Measurements from ENCODE around the gene RGL4. TPM values are rescaled to one million over a fixed set of nuclear protein-coding genes. Genes with fewer than 3 reads are reported as not detected.

Gene RGL4
- total and polyA plus RNA-seq, 2 of the 13 experiments (the other 11 are each of a cell fraction or from before 2014, with no cell fraction given) = not detected

- Histone ChIP-seq H3K79me2 (ENCODE audit: insufficient read depth, low read length) (peaks cover 22% of the 10 kb centered on the region), H3K36me3 (replicated peaks in 1 of 2; ENCODE audit: control insufficient read depth in 1 of 2, insufficient read depth in 2 of 2, low read length in 2 of 2) (peaks cover 25 to 96% of the 10 kb centered on the region in 2 experiments), H2AFZ (ENCODE audit: low read length) (no peak overlapping the region), H3K4me1 (ENCODE audit: insufficient read depth, low read length) (peaks cover 17% of the 10 kb centered on the region), H3K4me3 (replicated peaks in 1 of 3; ENCODE audit: insufficient read depth in 1 of 3, low read depth in 2 of 3, low read length in 3 of 3) (no peak overlapping the region), H3K27ac (ENCODE audit: extremely low read length, insufficient read depth, low read length) (no peak overlapping the region), H3K9me3 (ENCODE audit: low read length) (no peaks in the 10 kb centered on the region), H3K9ac (ENCODE audit: insufficient read depth, low read depth, low read length) (no peak overlapping the region), H3K4me2 (ENCODE audit: low read depth, low read length) (no peak overlapping the region), H3K27me3 (ENCODE audit: control insufficient read depth in 1 of 2, insufficient read depth in 2 of 2, low read length in 2 of 2) (no peaks in the 10 kb centered on the region), H4K20me1 (ENCODE audit: insufficient read depth, low read length) (no peaks in the 10 kb centered on the region)
- ATAC-seq = no peak
- intact Hi-C loops (cut with micrococcal nuclease; ENCODE audit: unreplicated experiment) = no loop called here
- in situ Hi-C loops (cut with HindIII; ENCODE audit: extremely low pct_ligation_motif_present, low pct_unique_long_range_greater_than_20kb) = no loop called here
- CTCF ChIA-PET (ENCODE audit: low intra/inter-chr PET ratio, low total read pairs) = no interaction called here
- DNase-seq (ENCODE audit: low spot score) = no peak
- no TSS peak for BruUV-seq (replicated peaks)
- FAIRE-seq = no peak
- 98% methylated on average over 3 of the region's 3 CpGs for WGBS (ENCODE audit: low lambda C conversion rate)
- no peak for TF ChIP-seq MXI1 (IDR thresholded peaks at IDR 0.05; ENCODE audit: borderline replicate concordance, low read depth, low read length)
- no peak for TF ChIP-seq BRF2 (CRISPR knock-in tag; IDR thresholded peaks at IDR 0.05)
- no peak for TF ChIP-seq SP2 (CRISPR knock-in tag; IDR thresholded peaks at IDR 0.05)
- TF ChIP-seq ZSCAN22 (CRISPR knock-in tag; IDR thresholded peaks at IDR 0.05) = no peak
- TF ChIP-seq FOXC1 (CRISPR knock-in tag; IDR thresholded peaks at IDR 0.05; ENCODE audit: borderline replicate concordance) = no peak
- TF ChIP-seq RBAK (CRISPR knock-in tag; IDR thresholded peaks at IDR 0.05) = no peak
- no peak for TF ChIP-seq PAWR (CRISPR knock-in tag; IDR thresholded peaks at IDR 0.05; ENCODE audit: borderline replicate concordance)
- no peak for TF ChIP-seq ESRRA (CRISPR knock-in tag; IDR thresholded peaks at IDR 0.05; ENCODE audit: low read depth)
- TF ChIP-seq SIX1 (CRISPR knock-in tag; IDR thresholded peaks at IDR 0.05; ENCODE audit: borderline replicate concordance) = no peak
- no peak for TF ChIP-seq SPEN (CRISPR knock-in tag; IDR thresholded peaks at IDR 0.05; ENCODE audit: low read depth)
- no peak for TF ChIP-seq POLR2A (IDR thresholded peaks at IDR 0.05; ENCODE audit: insufficient read depth in 1 of 2, low read depth in 2 of 2, low read length in 2 of 2)
- POLR2A ChIA-PET = no interaction called here
Measured at GRCh38 chr22:23704829-23705228, 14.0 kb downstream of the RGL4 start.
